Astrocyte of the spinal cord (primary cell): ENCODE results near the gene CELSR1.
"Not testable (repeated sequence)": the region's sequence is repeated elsewhere in the genome, so short reads cannot be mapped to it uniquely, and the experiment has no call there.

ENCODE experiments used
- DNase-seq: peaks from one replicate; pipeline ENCODE4 v3.0.0; 2011; ENCODE audit warnings: low read depth, low spot score
- H3K4me3 ChIP-seq: 2 replicates; pipeline ENCODE4 v1.5.1; 2011; ENCODE audit warnings: low read depth, mild to moderate bottlenecking, low read length, moderate library complexity
- in situ Hi-C: cut with HindIII; loops from 2 replicates; pipeline ENCODE4 v1.10.0; 2017; ENCODE audit warnings: low sequenced_read_pairs
- TF ChIP-seq, protein P1 (sequence below): IDR thresholded peaks from 2 replicates; pipeline ENCODE4 v1.5.1; 2012; ENCODE audit warnings: low read depth, mild to moderate bottlenecking, low read length, inconsistent platforms

Gene CELSR1

GRCh38 chr22:46518542-46519325 lies 18.7 kb downstream of the CELSR1 start:
- TF ChIP-seq, protein P1, sequence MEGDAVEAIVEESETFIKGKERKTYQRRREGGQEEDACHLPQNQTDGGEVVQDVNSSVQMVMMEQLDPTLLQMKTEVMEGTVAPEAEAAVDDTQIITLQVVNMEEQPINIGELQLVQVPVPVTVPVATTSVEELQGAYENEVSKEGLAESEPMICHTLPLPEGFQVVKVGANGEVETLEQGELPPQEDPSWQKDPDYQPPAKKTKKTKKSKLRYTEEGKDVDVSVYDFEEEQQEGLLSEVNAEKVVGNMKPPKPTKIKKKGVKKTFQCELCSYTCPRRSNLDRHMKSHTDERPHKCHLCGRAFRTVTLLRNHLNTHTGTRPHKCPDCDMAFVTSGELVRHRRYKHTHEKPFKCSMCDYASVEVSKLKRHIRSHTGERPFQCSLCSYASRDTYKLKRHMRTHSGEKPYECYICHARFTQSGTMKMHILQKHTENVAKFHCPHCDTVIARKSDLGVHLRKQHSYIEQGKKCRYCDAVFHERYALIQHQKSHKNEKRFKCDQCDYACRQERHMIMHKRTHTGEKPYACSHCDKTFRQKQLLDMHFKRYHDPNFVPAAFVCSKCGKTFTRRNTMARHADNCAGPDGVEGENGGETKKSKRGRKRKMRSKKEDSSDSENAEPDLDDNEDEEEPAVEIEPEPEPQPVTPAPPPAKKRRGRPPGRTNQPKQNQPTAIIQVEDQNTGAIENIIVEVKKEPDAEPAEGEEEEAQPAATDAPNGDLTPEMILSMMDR, result no peak
- DNase-seq, result no peak
- in situ Hi-C loops, result no loop called here
- H3K4me3 ChIP-seq, result no peak overlapping the region

GRCh38 chr22:46518038-46518437 lies 19.4 kb downstream of the CELSR1 start:
- TF ChIP-seq, protein P1, result no peak
- in situ Hi-C loops, result no loop called here

GRCh38 chr22:46517255-46517761 lies 20.1 kb downstream of the CELSR1 start:
- TF ChIP-seq, protein P1, result no peak
- H3K4me3 ChIP-seq, result no peak overlapping the region
- DNase-seq, result no peak
- in situ Hi-C loops, result no loop called here

More at GRCh38 chr22:46518038-46518437, 19.4 kb downstream of the CELSR1 start:
- DNase-seq, result no peak
- no peak overlapping the region for H3K4me3 ChIP-seq

- DNase-seq, result no peak
- in situ Hi-C loops, result no loop called here
- TF ChIP-seq, protein P1, result no peak
- no peak overlapping the region for H3K4me3 ChIP-seq
These were observed 20.8 kb downstream of the CELSR1 start for GRCh38 chr22:46516638-46517037.

GRCh38 chr22:46516112-46516487 lies 21.3 kb downstream of the CELSR1 start:
- in situ Hi-C loops, DNase-seq, H3K4me3 ChIP-seq: not testable (repeated sequence)

DNA sequence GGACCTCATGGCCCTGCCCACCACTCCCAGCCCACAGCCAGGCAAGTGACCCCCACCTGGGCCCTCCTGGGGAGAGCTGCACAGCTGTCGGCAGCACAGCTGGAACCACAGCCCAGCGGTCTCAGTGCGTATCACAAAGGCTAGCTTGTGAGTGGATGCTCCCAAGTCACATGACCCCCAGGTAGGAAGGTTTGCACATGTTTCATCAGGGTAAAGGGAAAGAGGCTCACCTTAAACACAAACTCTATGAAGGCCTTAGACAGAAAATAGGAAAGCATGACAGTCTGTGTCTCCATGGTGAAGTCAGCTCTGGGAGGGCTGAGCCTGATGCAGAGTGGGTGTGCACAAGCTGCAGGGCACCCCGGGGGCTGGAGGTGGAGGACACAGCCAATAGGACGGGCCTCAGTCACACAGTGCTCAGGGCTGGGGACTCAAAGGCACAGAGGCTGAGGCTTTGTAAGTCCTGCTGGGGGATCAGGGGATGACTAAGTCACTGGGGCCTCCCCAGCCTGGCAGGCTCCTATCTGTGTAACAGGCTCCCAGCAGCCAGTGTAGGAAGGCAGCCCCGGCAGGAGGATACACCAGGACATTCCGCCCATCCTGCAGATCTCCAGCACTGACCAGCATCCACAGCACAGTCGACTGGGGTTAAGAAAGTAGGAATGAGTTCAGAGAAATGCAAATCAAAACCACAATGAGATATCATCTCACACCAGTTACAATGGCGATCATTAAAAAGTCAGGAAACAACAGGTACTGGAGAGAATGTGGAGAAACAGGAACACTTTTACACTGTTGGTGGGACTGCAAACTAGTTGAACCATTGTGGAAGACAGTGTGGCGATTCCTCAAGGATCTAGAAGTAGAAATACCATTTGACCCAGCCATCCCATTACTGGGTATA lies 22.0 kb downstream of the CELSR1 start:
- in situ Hi-C loops, result no loop called here
- TF ChIP-seq, protein P1, result no peak
- peak; percentile 46 for DNase-seq

More for the DNA sequence above, 22.0 kb downstream of the CELSR1 start:
- no peak overlapping the region for H3K4me3 ChIP-seq
